Ishikawa (cell line): Measurements from ENCODE around the gene TBKBP1.

Source experiments
- CEBPB ChIP-seq: IDR thresholded peaks from 2 replicates; pipeline ENCODE4 v1.6.1; 2012
- CREB1 ChIP-seq: IDR thresholded peaks from 2 replicates; pipeline ENCODE4 v1.6.1; 2012; ENCODE audit warnings: low read depth
- EGR1 ChIP-seq: IDR thresholded peaks from 2 replicates; pipeline ENCODE4 v1.6.1; 2012
- EP300 ChIP-seq: IDR thresholded peaks from 2 replicates; pipeline ENCODE4 v1.6.1; 2012; ENCODE audit warnings: borderline replicate concordance
- FOXM1 ChIP-seq: IDR thresholded peaks from 2 replicates; pipeline ENCODE4 v1.6.1; 2012; ENCODE audit warnings: low read depth, borderline replicate concordance
- NFIC ChIP-seq: IDR thresholded peaks from 2 replicates; pipeline ENCODE4 v1.6.1; 2012
- RAD21 ChIP-seq: IDR thresholded peaks from 2 replicates; pipeline ENCODE4 v1.6.1; 2012; ENCODE audit warnings: low read depth
- REST ChIP-seq: IDR thresholded peaks from 2 replicates; pipeline ENCODE4 v1.6.1; 2012; ENCODE audit warnings: low read depth, mild to moderate bottlenecking
- TAF1 ChIP-seq: IDR thresholded peaks from 2 replicates; pipeline ENCODE4 v1.6.1; 2012; ENCODE audit warnings: low read depth, mild to moderate bottlenecking
- TCF12 ChIP-seq: IDR thresholded peaks from 2 replicates; pipeline ENCODE4 v1.6.1; 2012; ENCODE audit warnings: low read depth
- TEAD4 ChIP-seq: IDR thresholded peaks from 2 replicates; pipeline ENCODE4 v1.6.1; 2012
- USF1 ChIP-seq: IDR thresholded peaks from 2 replicates; pipeline ENCODE4 v1.6.1; 2012
- YY1 ChIP-seq: IDR thresholded peaks from 2 replicates; pipeline ENCODE4 v1.6.1; 2012; ENCODE audit warnings: low read depth
- ZBTB7A ChIP-seq: IDR thresholded peaks from 2 replicates; pipeline ENCODE4 v1.6.1; 2012; ENCODE audit warnings: low read depth
- TF ChIP-seq, protein P1 (sequence below): IDR thresholded peaks from 2 replicates; pipeline ENCODE4 v1.6.1; 2012

Gene TBKBP1

GRCh38 chr17:47708864-47709541 lies 15.0 kb downstream of the TBKBP1 start:
- TF ChIP-seq CREB1, result no peak
- no peak for TF ChIP-seq ZBTB7A
- no peak for TF ChIP-seq RAD21
- TF ChIP-seq NFIC, result no peak
- TF ChIP-seq TEAD4, result no peak
- TF ChIP-seq TCF12, result no peak
- TF ChIP-seq, protein P1, sequence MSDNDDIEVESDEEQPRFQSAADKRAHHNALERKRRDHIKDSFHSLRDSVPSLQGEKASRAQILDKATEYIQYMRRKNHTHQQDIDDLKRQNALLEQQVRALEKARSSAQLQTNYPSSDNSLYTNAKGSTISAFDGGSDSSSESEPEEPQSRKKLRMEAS, result no peak

- TF ChIP-seq TCF12 (no peak), FOXM1 (no peak)
These were observed 15.6 kb downstream of the TBKBP1 start for GRCh38 chr17:47709594-47709993.

- TF ChIP-seq USF1, result no peak
- TF ChIP-seq TCF12, result no peak
- TF ChIP-seq YY1, result no peak
- no peak for TF ChIP-seq EGR1
- TF ChIP-seq TEAD4, result no peak
These were observed 17.6 kb downstream of the TBKBP1 start for GRCh38 chr17:47711366-47712099.

- TF ChIP-seq NFIC (no peak), CREB1 (no peak), TEAD4 (no peak), TAF1 (no peak), RAD21 (no peak), EP300 (no peak)
These were observed 18.5 kb downstream of the TBKBP1 start for GRCh38 chr17:47712330-47713023.

DNA sequence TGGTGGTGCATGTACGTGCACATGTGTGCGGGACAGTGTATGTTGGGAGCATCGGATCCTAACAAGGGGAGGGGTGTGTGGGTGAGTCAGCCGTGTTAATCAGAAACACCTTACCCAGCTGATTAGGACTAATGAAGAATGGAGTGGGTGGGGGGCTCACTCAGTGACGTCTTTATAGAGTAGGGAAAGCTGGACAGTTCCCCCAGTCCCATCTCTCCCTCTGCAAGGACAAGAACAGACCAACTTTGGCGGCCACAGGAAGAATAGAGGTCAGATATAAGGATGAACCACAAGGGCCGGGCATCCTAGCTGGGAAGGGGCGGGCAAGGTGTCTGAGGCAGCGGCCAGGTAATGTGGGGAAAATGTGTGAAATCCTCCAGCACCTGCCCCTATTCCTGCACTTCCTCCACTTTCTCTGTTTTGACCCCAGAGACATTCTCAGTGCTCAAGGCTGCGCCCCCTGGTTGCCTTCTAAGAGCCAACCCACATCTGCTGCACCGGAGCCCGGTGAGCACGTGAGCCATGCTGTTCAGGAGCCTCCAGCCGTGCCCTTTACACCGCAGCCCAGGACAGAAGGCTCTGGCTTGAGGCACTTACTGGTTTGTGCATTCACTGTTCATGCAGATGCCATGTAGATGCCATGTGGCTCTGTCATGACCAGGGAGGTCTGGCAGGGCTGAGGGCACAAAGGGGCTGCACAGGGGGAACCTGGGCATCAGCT lies 20.2 kb downstream of the TBKBP1 start:
- no peak for TF ChIP-seq USF1

- TF ChIP-seq EGR1, result no peak
- TF ChIP-seq, protein P1, result no peak
- TF ChIP-seq TAF1, result no peak
- TF ChIP-seq EP300, result no peak
- no peak for TF ChIP-seq REST
- no peak for TF ChIP-seq USF1
- TF ChIP-seq NFIC, result no peak
- no peak for TF ChIP-seq YY1
- no peak for TF ChIP-seq CREB1
- TF ChIP-seq TCF12, result no peak
- no peak for TF ChIP-seq CEBPB
- no peak for TF ChIP-seq RAD21
- TF ChIP-seq ZBTB7A, result no peak
- no peak for TF ChIP-seq FOXM1
- no peak for TF ChIP-seq TEAD4
These were observed 20.9 kb downstream of the TBKBP1 start for GRCh38 chr17:47714773-47715396.
